Kidney epithelial cell (primary cell): ENCODE data around the gene CNP. TPM values are rescaled to one million over a fixed set of nuclear protein-coding genes. Genes with fewer than 3 reads are reported as not detected.
"Not testable (repeated sequence)": the region's sequence is repeated elsewhere in the genome, so short reads cannot be mapped to it uniquely, and the experiment has no call there.

ENCODE experiments used
- DNase-seq: peaks from one replicate; pipeline ENCODE4 v3.0.0-alpha.2; 2010; ENCODE audit warnings: low read depth
- H3K27me3 ChIP-seq: 2 replicates; pipeline ENCODE4 v1.6.0; 2011; ENCODE audit warnings: low read length; ENCODE audit not compliant: control insufficient read depth, insufficient read depth
- H3K36me3 ChIP-seq: 2 replicates; pipeline ENCODE4 v1.5.1; 2011; ENCODE audit warnings: low read length; ENCODE audit not compliant: control insufficient read depth, insufficient read depth
- H3K4me3 ChIP-seq: 2 replicates; pipeline ENCODE4 v1.5.1; 2011; ENCODE audit warnings: low read depth, mild to moderate bottlenecking, control low read depth, low read length
- total RNA-seq: library from RNA; depleted of rRNA; stranded (reverse); fragments of >200 nt; gene quantifications from 2 replicates; pipeline ENCODE4 v1.2.3, GENCODE V29; 2015
- TF ChIP-seq, protein P1 (sequence below): IDR thresholded peaks from 2 replicates; pipeline ENCODE4 v1.5.1; 2011; ENCODE audit warnings: mild to moderate bottlenecking, moderate library complexity, low read length, control low read depth, inconsistent platforms; ENCODE audit not compliant: insufficient read depth, poor library complexity, severe bottlenecking

CNP gene
- total RNA-seq, 1 donor from 2014 or later: 65.1 TPM

DNA sequence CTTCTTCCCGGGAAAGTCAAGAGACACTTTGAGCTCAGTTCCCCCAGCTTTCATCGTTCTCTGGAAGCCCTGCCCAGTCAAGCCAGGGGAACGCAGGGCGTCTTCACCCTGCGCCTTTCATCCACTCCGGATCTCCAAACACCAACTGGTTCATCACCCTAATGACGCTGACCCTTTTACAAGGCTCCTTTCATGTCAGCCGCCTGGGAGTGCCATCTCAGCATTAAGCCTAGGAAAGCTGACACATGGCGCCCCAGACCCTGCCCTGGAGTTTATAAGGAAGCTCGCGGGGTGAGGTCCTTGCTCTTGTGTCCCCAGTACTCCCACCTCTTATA, 51.2 kb downstream of the CNP start:
- no peak for DNase-seq
- no peaks in the 10 kb centered on the region for H3K36me3 ChIP-seq
- peak overlapping the region; percentile 80 for H3K4me3 ChIP-seq
- H3K27me3 ChIP-seq: no peaks in the 10 kb centered on the region
- TF ChIP-seq, protein P1, sequence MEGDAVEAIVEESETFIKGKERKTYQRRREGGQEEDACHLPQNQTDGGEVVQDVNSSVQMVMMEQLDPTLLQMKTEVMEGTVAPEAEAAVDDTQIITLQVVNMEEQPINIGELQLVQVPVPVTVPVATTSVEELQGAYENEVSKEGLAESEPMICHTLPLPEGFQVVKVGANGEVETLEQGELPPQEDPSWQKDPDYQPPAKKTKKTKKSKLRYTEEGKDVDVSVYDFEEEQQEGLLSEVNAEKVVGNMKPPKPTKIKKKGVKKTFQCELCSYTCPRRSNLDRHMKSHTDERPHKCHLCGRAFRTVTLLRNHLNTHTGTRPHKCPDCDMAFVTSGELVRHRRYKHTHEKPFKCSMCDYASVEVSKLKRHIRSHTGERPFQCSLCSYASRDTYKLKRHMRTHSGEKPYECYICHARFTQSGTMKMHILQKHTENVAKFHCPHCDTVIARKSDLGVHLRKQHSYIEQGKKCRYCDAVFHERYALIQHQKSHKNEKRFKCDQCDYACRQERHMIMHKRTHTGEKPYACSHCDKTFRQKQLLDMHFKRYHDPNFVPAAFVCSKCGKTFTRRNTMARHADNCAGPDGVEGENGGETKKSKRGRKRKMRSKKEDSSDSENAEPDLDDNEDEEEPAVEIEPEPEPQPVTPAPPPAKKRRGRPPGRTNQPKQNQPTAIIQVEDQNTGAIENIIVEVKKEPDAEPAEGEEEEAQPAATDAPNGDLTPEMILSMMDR: no peak

GRCh38 chr17:42018339-42018738, 51.7 kb downstream of the CNP start:
- DNase-seq: no peak
- H3K27me3 ChIP-seq: no peaks in the 10 kb centered on the region
- no peaks in the 10 kb centered on the region for H3K36me3 ChIP-seq
- TF ChIP-seq, protein P1: no peak
- peak overlapping the region; percentile 80 for H3K4me3 ChIP-seq

GRCh38 chr17:42018988-42019387, 52.4 kb downstream of the CNP start:
- Histone ChIP-seq H3K4me3 (no peak overlapping the region), H3K36me3 (peaks cover 1% of the 10 kb centered on the region), H3K27me3 (no peaks in the 10 kb centered on the region)
- no peak for DNase-seq
- TF ChIP-seq, protein P1: no peak

- TF ChIP-seq, protein P1: peak; percentile 88
- H3K27me3 ChIP-seq: no peaks in the 10 kb centered on the region
- peak within 1 kb of the TSS; percentile 92 for H3K4me3 ChIP-seq
- DNase-seq: peak; percentile 49
- H3K36me3 ChIP-seq: peaks cover 1% of the 10 kb centered on the region
These were observed 53.2 kb downstream of the CNP start, which contains the start of gene NKIRAS2 for GRCh38 chr17:42019509-42020404. Gene NKIRAS2, plus strand, starts transcription at chr17:42020090. Its CDS starts 1,488 bp downstream, at chr17:42021578.

GRCh38 chr17:42020845-42021244, 54.2 kb downstream of the CNP start:
- H3K27me3 ChIP-seq, H3K36me3 ChIP-seq, DNase-seq: not testable (repeated sequence)
- peak overlapping the region; percentile 92 for H3K4me3 ChIP-seq

- no peak for DNase-seq
- no peak overlapping the region for H3K4me3 ChIP-seq
- TF ChIP-seq, protein P1: no peak
- H3K27me3 ChIP-seq: peaks cover 8% of the 10 kb centered on the region
- H3K36me3 ChIP-seq: peaks cover 1% of the 10 kb centered on the region
These were observed 57.1 kb downstream of the CNP start for GRCh38 chr17:42023524-42024349.
